Measurements from ENCODE around the gene RAI1.

RAI1 gene

GRCh38 chr17:17757391-17757791, 76.1 kb downstream of the RAI1 start:
- TF ChIP-seq CTCF (IDR thresholded peaks at IDR 0.05; ENCODE audit: borderline replicate concordance, insufficient read depth, low read depth, low read length) = no peak
- H3K4me3 ChIP-seq (ENCODE audit: low read depth, low read length) = peak overlapping the region; percentile 35

GRCh38 chr17:17757956-17758845, 76.9 kb downstream of the RAI1 start:
- H3K4me3 ChIP-seq (ENCODE audit: low read depth, low read length) = peak overlapping the region; percentile 35
- no peak for TF ChIP-seq CTCF (IDR thresholded peaks at IDR 0.05; ENCODE audit: borderline replicate concordance, insufficient read depth, low read depth, low read length)

GRCh38 chr17:17758941-17759563, 77.8 kb downstream of the RAI1 start:
- H3K4me3 ChIP-seq (ENCODE audit: low read depth, low read length) = no peak overlapping the region
- no peak for TF ChIP-seq CTCF (IDR thresholded peaks at IDR 0.05; ENCODE audit: borderline replicate concordance, insufficient read depth, low read depth, low read length)

GRCh38 chr17:17760350-17760749, 79.1 kb downstream of the RAI1 start:
- TF ChIP-seq CTCF (IDR thresholded peaks at IDR 0.05; ENCODE audit: borderline replicate concordance, insufficient read depth, low read depth, low read length) = no peak
- H3K4me3 ChIP-seq (ENCODE audit: low read depth, low read length) = no peak overlapping the region

- no peak overlapping the region for H3K4me3 ChIP-seq (ENCODE audit: low read depth, low read length)
- no peak for TF ChIP-seq CTCF (IDR thresholded peaks at IDR 0.05; ENCODE audit: borderline replicate concordance, insufficient read depth, low read depth, low read length)
These were observed 79.8 kb downstream of the RAI1 start for GRCh38 chr17:17760872-17761550.

- no peak for TF ChIP-seq CTCF (IDR thresholded peaks at IDR 0.05; ENCODE audit: borderline replicate concordance, insufficient read depth, low read depth, low read length)
These were observed 80.9 kb downstream of the RAI1 start for GRCh38 chr17:17761894-17762743.

More at GRCh38 chr17:17761894-17762743, 80.9 kb downstream of the RAI1 start:
- no peak overlapping the region for H3K4me3 ChIP-seq (ENCODE audit: low read depth, low read length)

Measured in GM12875 (cell line).